ENCODE data around the gene CLIP2.

DNA sequence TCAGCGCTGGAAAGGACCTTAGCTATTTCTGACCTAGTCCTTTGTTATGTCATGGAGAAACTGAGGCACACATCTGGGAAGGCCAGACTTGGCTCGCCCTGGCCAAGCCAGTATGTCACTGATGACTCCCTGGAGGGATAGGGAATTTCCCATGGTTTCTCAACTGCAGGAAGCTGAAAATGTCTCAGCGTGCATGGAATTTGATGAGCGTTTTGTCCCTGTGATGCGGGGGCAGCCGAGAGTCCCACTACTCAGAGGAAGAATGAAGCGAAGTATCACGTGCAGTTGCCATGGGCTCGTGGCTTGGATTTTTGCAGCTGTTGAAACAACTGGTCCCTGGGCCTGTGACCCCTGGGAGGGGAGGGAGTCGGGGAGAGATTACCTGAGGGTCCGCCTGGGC lies 44.8 kb downstream of the CLIP2 start:
- TF ChIP-seq, protein P1, sequence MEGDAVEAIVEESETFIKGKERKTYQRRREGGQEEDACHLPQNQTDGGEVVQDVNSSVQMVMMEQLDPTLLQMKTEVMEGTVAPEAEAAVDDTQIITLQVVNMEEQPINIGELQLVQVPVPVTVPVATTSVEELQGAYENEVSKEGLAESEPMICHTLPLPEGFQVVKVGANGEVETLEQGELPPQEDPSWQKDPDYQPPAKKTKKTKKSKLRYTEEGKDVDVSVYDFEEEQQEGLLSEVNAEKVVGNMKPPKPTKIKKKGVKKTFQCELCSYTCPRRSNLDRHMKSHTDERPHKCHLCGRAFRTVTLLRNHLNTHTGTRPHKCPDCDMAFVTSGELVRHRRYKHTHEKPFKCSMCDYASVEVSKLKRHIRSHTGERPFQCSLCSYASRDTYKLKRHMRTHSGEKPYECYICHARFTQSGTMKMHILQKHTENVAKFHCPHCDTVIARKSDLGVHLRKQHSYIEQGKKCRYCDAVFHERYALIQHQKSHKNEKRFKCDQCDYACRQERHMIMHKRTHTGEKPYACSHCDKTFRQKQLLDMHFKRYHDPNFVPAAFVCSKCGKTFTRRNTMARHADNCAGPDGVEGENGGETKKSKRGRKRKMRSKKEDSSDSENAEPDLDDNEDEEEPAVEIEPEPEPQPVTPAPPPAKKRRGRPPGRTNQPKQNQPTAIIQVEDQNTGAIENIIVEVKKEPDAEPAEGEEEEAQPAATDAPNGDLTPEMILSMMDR (IDR thresholded peaks at IDR 0.05): no peak
- TF ChIP-seq POLR2A (IDR thresholded peaks at IDR 0.05): no peak

All from Peyer's patch (tissue), 4 donors.